Measurements from ENCODE around the gene TRDN. TPM values are rescaled to one million over a fixed set of nuclear protein-coding genes. Genes with fewer than 3 reads are reported as not detected.

Gene TRDN
- polyA plus RNA-seq, 1 donor from 2014 or later, result not detected

DNA sequence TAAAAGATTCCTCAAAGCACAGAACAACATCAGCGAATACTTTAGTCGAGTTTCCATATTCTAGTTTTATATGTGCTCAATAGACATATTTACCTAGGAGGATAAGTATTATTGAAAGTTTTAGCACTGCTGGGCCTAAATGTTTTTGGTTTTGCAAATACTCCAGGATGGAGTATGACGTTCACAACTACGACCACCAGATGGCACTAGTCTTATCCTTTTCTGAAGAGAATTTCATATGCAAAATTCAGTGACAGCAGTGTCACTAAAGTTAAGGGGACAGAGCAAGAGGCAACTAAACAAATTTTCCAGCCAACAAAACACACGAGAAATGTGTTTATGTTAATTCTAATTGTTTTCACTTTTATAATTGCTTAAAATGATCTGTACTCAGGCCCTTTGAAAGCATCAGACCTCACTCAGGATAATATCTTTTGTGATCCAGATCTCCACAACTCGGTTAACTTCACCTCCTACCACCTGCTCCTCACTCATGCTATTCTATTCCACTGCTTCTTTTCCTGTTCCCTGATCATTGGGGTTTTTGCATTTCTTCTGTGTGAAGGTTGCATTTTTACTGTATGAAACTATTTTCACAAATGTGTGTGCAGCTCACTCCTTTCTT is 220.8 kb downstream of the TRDN start:
- H3K79me2 ChIP-seq (replicated peaks; ENCODE audit: insufficient read depth, low read length), result no peaks in the 10 kb centered on the region
- H3K36me3 ChIP-seq (ENCODE audit: insufficient read depth, low read length), result no peaks in the 10 kb centered on the region
- H4K20me1 ChIP-seq (ENCODE audit: insufficient read depth), result no peaks in the 10 kb centered on the region
- H3K27me3 ChIP-seq (ENCODE audit: insufficient read depth, low read depth, low read length), result no peaks in the 10 kb centered on the region
- H3K9me3 ChIP-seq (ENCODE audit: low read length), result no peaks in the 10 kb centered on the region
- H2AFZ ChIP-seq (ENCODE audit: low read depth, low read length), result no peak overlapping the region
- no peaks in the 10 kb centered on the region for H3F3A ChIP-seq (ENCODE audit: insufficient read depth, low read length, poor library complexity, severe bottlenecking)
- TF ChIP-seq TAF1 (IDR thresholded peaks at IDR 0.05; ENCODE audit: low read depth) (no peak), EP300 (conservative IDR thresholded peaks at IDR 0.05; ENCODE audit: poor library complexity, severe bottlenecking) (no peak), SMC3 (conservative IDR thresholded peaks at IDR 0.05; ENCODE audit: poor library complexity) (peak; percentile 90), EZH2 (IDR thresholded peaks at IDR 0.05; ENCODE audit: borderline replicate concordance, insufficient read depth, low read length, poor library complexity, severe bottlenecking) (no peak), MXI1 (conservative IDR thresholded peaks at IDR 0.05; ENCODE audit: poor library complexity, severe bottlenecking) (no peak), RAD21 (conservative IDR thresholded peaks at IDR 0.05) (peak; percentile 89), POLR2AphosphoS5 (IDR thresholded peaks at IDR 0.05) (no peak)
- TF ChIP-seq, protein P1, sequence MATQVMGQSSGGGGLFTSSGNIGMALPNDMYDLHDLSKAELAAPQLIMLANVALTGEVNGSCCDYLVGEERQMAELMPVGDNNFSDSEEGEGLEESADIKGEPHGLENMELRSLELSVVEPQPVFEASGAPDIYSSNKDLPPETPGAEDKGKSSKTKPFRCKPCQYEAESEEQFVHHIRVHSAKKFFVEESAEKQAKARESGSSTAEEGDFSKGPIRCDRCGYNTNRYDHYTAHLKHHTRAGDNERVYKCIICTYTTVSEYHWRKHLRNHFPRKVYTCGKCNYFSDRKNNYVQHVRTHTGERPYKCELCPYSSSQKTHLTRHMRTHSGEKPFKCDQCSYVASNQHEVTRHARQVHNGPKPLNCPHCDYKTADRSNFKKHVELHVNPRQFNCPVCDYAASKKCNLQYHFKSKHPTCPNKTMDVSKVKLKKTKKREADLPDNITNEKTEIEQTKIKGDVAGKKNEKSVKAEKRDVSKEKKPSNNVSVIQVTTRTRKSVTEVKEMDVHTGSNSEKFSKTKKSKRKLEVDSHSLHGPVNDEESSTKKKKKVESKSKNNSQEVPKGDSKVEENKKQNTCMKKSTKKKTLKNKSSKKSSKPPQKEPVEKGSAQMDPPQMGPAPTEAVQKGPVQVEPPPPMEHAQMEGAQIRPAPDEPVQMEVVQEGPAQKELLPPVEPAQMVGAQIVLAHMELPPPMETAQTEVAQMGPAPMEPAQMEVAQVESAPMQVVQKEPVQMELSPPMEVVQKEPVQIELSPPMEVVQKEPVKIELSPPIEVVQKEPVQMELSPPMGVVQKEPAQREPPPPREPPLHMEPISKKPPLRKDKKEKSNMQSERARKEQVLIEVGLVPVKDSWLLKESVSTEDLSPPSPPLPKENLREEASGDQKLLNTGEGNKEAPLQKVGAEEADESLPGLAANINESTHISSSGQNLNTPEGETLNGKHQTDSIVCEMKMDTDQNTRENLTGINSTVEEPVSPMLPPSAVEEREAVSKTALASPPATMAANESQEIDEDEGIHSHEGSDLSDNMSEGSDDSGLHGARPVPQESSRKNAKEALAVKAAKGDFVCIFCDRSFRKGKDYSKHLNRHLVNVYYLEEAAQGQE (IDR thresholded peaks at IDR 0.05; ENCODE audit: borderline replicate concordance), result no peak
- TF ChIP-seq, protein P2, sequence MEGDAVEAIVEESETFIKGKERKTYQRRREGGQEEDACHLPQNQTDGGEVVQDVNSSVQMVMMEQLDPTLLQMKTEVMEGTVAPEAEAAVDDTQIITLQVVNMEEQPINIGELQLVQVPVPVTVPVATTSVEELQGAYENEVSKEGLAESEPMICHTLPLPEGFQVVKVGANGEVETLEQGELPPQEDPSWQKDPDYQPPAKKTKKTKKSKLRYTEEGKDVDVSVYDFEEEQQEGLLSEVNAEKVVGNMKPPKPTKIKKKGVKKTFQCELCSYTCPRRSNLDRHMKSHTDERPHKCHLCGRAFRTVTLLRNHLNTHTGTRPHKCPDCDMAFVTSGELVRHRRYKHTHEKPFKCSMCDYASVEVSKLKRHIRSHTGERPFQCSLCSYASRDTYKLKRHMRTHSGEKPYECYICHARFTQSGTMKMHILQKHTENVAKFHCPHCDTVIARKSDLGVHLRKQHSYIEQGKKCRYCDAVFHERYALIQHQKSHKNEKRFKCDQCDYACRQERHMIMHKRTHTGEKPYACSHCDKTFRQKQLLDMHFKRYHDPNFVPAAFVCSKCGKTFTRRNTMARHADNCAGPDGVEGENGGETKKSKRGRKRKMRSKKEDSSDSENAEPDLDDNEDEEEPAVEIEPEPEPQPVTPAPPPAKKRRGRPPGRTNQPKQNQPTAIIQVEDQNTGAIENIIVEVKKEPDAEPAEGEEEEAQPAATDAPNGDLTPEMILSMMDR (IDR thresholded peaks at IDR 0.05; ENCODE audit: poor library complexity, severe bottlenecking), result peak; percentile 86
- no peak overlapping the region for H3K4me2 ChIP-seq (ENCODE audit: low read length)
- no peak overlapping the region for H3K9ac ChIP-seq (ENCODE audit: low read length)
- H3K4me3 ChIP-seq (ENCODE audit: low read length), result no peak overlapping the region
- H3K27ac ChIP-seq (ENCODE audit: low read length), result no peak overlapping the region
- H3K9me2 ChIP-seq (ENCODE audit: insufficient read depth, low read length), result no peaks in the 10 kb centered on the region

DNA sequence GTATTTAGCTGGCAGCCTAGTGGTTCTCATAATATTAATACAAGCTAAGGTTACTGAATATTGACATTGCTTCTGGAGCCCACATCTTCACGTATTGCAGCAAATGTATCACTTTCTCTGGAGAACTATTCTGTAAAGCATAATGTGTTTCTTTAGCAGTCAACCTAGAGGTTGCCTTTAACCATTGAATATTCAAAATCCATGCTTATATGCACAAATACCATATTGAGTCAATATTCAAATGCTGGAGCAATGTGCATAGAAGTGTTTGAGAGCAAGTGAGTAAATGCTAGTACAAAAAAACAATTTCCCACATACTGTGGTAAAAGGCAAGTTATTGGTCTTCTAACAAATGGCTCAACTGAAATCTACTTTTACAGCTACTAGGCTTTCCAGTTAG is 231.8 kb downstream of the TRDN start:
- Histone ChIP-seq H3K27ac (ENCODE audit: low read length) (no peak overlapping the region), H3K4me3 (ENCODE audit: low read length) (no peak overlapping the region), H3K4me2 (ENCODE audit: low read length) (no peak overlapping the region), H4K20me1 (ENCODE audit: insufficient read depth) (no peaks in the 10 kb centered on the region), H3F3A (ENCODE audit: insufficient read depth, low read length, poor library complexity, severe bottlenecking) (no peaks in the 10 kb centered on the region), H3K36me3 (ENCODE audit: insufficient read depth, low read length) (no peaks in the 10 kb centered on the region), H3K9me2 (ENCODE audit: insufficient read depth, low read length) (no peaks in the 10 kb centered on the region), H3K9me3 (ENCODE audit: low read length) (no peaks in the 10 kb centered on the region), H3K9ac (ENCODE audit: low read length) (no peak overlapping the region), H3K27me3 (ENCODE audit: insufficient read depth, low read depth, low read length) (no peaks in the 10 kb centered on the region), H3K79me2 (replicated peaks; ENCODE audit: insufficient read depth, low read length) (no peaks in the 10 kb centered on the region), H2AFZ (ENCODE audit: low read depth, low read length) (no peak overlapping the region)
- no peak for TF ChIP-seq SMC3 (conservative IDR thresholded peaks at IDR 0.05; ENCODE audit: poor library complexity)
- TF ChIP-seq POLR2AphosphoS5 (IDR thresholded peaks at IDR 0.05), result no peak
- no peak for TF ChIP-seq EP300 (conservative IDR thresholded peaks at IDR 0.05; ENCODE audit: poor library complexity, severe bottlenecking)
- no peak for TF ChIP-seq TAF1 (IDR thresholded peaks at IDR 0.05; ENCODE audit: low read depth)
- TF ChIP-seq, protein P2 (IDR thresholded peaks at IDR 0.05; ENCODE audit: poor library complexity, severe bottlenecking), result no peak
- TF ChIP-seq RAD21 (conservative IDR thresholded peaks at IDR 0.05), result no peak
